ENCODE measurements around the gene ANKS1B. TPM values are rescaled to one million over a fixed set of nuclear protein-coding genes. Genes with fewer than 3 reads are reported as not detected.
A peak's percentile ranks its signal among the peaks of the same experiment; 100 is the strongest.

ANKS1B gene
- total and polyA plus RNA-seq, 5 donors = 0.43 to 7.4 (median 3.3) TPM

DNA sequence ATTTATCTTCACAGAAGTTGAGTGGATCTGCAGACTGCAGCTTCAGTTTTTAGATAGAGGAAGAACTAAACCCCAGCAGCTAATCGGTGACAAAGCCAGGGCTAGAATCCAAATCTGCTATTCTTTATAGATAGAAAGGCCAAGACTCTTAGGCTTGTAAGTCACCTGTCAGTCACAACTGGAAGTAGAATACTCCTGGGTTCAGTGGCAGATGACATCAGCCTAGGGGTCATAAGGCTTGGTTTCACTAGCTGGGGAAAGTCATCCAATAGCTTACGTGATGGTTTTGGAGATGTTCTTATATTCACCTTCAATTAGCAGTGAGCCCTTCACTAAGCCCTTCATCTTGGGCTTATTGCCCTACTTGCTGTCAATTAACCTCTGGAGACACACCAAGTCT is 1246.2 kb downstream of the ANKS1B start:
- H3K4me1 ChIP-seq (ENCODE audit: control insufficient read depth, insufficient read depth, low read length) = no peaks in the 10 kb centered on the region
- no peaks in the 10 kb centered on the region for H3K9me3 ChIP-seq (ENCODE audit: control insufficient read depth, low read length)
- H3K4me3 ChIP-seq (ENCODE audit: low read length) = no peak overlapping the region
- intact Hi-C loops (cut with DNase I) = no loop called here
- WGBS = 68% methylated on average over 2 of the region's 2 CpGs
- no peak for DNase-seq
- no peaks in the 10 kb centered on the region for H3K27me3 ChIP-seq (ENCODE audit: control insufficient read depth, insufficient read depth)
- H3K27ac ChIP-seq (ENCODE audit: low read length) = no peak overlapping the region
- ATAC-seq = no peak

DNA sequence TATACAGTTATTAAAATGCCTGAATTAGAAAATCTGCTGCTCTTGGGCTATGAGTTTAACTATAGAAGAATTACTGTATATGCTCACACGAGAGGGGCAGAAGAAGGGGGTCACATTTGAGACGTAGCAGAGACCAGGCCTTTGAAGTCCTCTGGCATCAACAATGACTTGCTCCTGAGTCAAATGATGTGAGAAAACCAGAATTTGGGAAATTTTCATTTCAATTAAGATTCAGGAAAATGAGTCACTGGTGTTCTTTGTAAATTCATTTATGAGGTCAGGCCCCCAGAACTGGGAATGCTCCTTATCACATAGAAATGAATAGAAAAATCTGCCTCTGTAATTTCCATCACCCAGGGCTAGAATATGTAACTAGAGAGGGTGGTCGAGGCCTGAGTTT is 1246.7 kb downstream of the ANKS1B start:
- no peaks in the 10 kb centered on the region for H3K27me3 ChIP-seq (ENCODE audit: control insufficient read depth, insufficient read depth)
- H3K4me1 ChIP-seq (ENCODE audit: control insufficient read depth, insufficient read depth, low read length) = no peaks in the 10 kb centered on the region
- DNase-seq (no peak), ATAC-seq (no peak)
- H3K4me3 ChIP-seq (ENCODE audit: low read length) = no peak overlapping the region
- intact Hi-C loops (cut with DNase I) = no loop called here
- H3K27ac ChIP-seq (ENCODE audit: low read length) = no peak overlapping the region
- no peaks in the 10 kb centered on the region for H3K9me3 ChIP-seq (ENCODE audit: control insufficient read depth, low read length)
- whole genome bisulfite sequencing = 75% methylated on average over 3 of the region's 3 CpGs

DNA sequence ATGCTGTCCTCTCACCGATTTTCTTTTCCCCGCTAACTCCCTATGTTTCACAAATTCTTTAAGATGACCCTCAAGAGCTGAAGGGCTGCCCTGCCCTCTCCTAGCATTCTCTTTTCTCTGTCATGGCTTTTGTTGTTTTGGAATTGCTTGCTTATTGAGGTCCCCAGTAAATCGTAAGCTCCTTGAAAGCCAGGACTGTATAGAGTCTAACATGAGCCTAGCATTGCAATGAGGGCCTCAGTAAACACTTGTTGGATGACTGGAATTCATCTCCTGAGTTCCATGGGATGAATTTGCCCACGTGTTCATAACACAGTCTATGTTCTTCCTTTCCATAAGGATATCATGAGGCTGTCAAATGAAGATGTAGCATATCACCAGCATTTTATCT is 1247.4 kb downstream of the ANKS1B start:
- Histone ChIP-seq H3K27me3 (ENCODE audit: control insufficient read depth, insufficient read depth) (no peaks in the 10 kb centered on the region), H3K9me3 (ENCODE audit: control insufficient read depth, low read length) (no peaks in the 10 kb centered on the region), H3K27ac (ENCODE audit: low read length) (no peak overlapping the region), H3K4me3 (ENCODE audit: low read length) (no peak overlapping the region), H3K4me1 (ENCODE audit: control insufficient read depth, insufficient read depth, low read length) (no peaks in the 10 kb centered on the region)
- ATAC-seq = no peak
- WGBS = 80% methylated on average over 4 of the region's 4 CpGs
- intact Hi-C loops (cut with DNase I) = no loop called here
- no peak for DNase-seq

- no peaks in the 10 kb centered on the region for H3K27me3 ChIP-seq (ENCODE audit: control insufficient read depth, insufficient read depth)
- H3K4me1 ChIP-seq (ENCODE audit: control insufficient read depth, insufficient read depth, low read length) = no peaks in the 10 kb centered on the region
- DNase-seq = no peak
- no peak for ATAC-seq
- H3K4me3 ChIP-seq (ENCODE audit: low read length) = no peak overlapping the region
- intact Hi-C loops (cut with DNase I) = no loop called here
- H3K9me3 ChIP-seq (ENCODE audit: control insufficient read depth, low read length) = no peaks in the 10 kb centered on the region
- WGBS = 81% methylated on average over 10 of the region's 10 CpGs
- H3K27ac ChIP-seq (ENCODE audit: low read length) = no peak overlapping the region
Measured at GRCh38 chr12:98736352-98737321, 1248.1 kb downstream of the ANKS1B start.

- intact Hi-C loops (cut with DNase I) = no loop called here
- WGBS = 94% methylated on average over 6 of the region's 6 CpGs
- H3K27ac ChIP-seq (ENCODE audit: low read length) = no peak overlapping the region
- no peaks in the 10 kb centered on the region for H3K4me1 ChIP-seq (ENCODE audit: control insufficient read depth, insufficient read depth, low read length)
- no peaks in the 10 kb centered on the region for H3K9me3 ChIP-seq (ENCODE audit: control insufficient read depth, low read length)
- ATAC-seq = no peak
- no peak overlapping the region for H3K4me3 ChIP-seq (ENCODE audit: low read length)
- no peaks in the 10 kb centered on the region for H3K27me3 ChIP-seq (ENCODE audit: control insufficient read depth, insufficient read depth)
- no peak for DNase-seq
Measured at GRCh38 chr12:98735821-98736220, 1248.9 kb downstream of the ANKS1B start.

- Histone ChIP-seq H3K27me3 (ENCODE audit: control insufficient read depth, insufficient read depth) (no peaks in the 10 kb centered on the region), H3K4me3 (ENCODE audit: low read length) (no peak overlapping the region), H3K27ac (ENCODE audit: low read length) (no peak overlapping the region), H3K4me1 (ENCODE audit: control insufficient read depth, insufficient read depth, low read length) (no peaks in the 10 kb centered on the region), H3K9me3 (ENCODE audit: control insufficient read depth, low read length) (no peaks in the 10 kb centered on the region)
- intact Hi-C loops (cut with DNase I) = no loop called here
- ATAC-seq (no peak), DNase-seq (no peak)
Measured at GRCh38 chr12:98733667-98734350, 1250.9 kb downstream of the ANKS1B start.

DNA sequence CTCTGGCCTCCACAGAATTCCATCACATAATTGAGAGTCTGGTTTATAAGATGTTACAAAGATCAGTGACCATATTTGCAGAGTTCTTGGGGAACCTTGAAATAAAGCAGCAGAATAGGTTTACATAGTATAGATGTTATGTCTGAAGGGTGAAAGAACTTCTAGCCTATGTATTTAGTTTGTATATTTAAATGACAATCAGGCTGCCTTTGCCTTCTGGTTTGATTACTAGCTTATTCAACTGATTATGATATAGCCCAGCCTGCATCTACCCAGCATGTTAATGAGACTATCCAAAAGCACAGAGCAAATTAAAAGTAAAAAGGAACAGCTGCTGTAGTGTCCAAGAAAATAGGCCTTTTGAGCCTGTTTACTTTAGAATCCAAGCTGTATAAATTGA is 1254.3 kb downstream of the ANKS1B start:
- Histone ChIP-seq H3K4me3 (ENCODE audit: low read length) (no peak overlapping the region), H3K4me1 (ENCODE audit: control insufficient read depth, insufficient read depth, low read length) (no peaks in the 10 kb centered on the region), H3K27ac (ENCODE audit: low read length) (no peak overlapping the region), H3K27me3 (ENCODE audit: control insufficient read depth, insufficient read depth) (no peaks in the 10 kb centered on the region), H3K9me3 (ENCODE audit: control insufficient read depth, low read length) (no peaks in the 10 kb centered on the region)
- DNase-seq = no peak
- ATAC-seq = no peak
- intact Hi-C loops (cut with DNase I) = no loop called here

DNA sequence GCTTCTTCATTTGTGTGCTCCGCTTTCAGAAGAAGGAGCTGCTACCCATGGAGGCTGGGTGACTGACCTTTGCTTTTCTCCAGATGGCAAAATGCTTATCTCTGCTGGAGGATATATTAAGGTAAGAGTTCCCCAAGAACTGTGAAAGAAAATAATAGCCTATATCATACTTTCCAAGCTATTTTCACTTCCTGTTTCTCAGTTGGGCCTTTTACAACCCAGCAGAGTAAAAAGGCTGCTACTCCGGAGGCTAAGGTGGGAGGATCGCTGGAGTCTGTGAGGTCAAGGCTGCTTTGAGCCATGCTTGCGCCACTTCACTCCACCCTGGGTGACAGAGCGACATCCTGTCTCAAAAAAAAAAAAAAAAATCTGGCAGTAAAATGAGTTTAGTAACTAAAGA is 1257.5 kb downstream of the ANKS1B start:
- H3K4me3 ChIP-seq (ENCODE audit: low read length) = no peak overlapping the region
- DNase-seq = no peak
- no peaks in the 10 kb centered on the region for H3K4me1 ChIP-seq (ENCODE audit: control insufficient read depth, insufficient read depth, low read length)
- intact Hi-C loops (cut with DNase I) = no loop called here
- H3K27ac ChIP-seq (ENCODE audit: low read length) = no peak overlapping the region
- H3K9me3 ChIP-seq (ENCODE audit: control insufficient read depth, low read length) = no peaks in the 10 kb centered on the region
- no peaks in the 10 kb centered on the region for H3K27me3 ChIP-seq (ENCODE audit: control insufficient read depth, insufficient read depth)
- WGBS = 93% methylated on average over 5 of the region's 5 CpGs
- ATAC-seq = no peak

- WGBS = 62% methylated on average over 5 of the region's 5 CpGs
- no peaks in the 10 kb centered on the region for H3K4me1 ChIP-seq (ENCODE audit: control insufficient read depth, insufficient read depth, low read length)
- peak; percentile 62 to 65 for ATAC-seq
- DNase-seq = peak in 2 of 3 donors; percentile 51 to 62
- no peaks in the 10 kb centered on the region for H3K27me3 ChIP-seq (ENCODE audit: control insufficient read depth, insufficient read depth)
- H3K4me3 ChIP-seq (ENCODE audit: low read length) = no peak overlapping the region
- H3K27ac ChIP-seq (ENCODE audit: low read length) = no peak overlapping the region
- no peaks in the 10 kb centered on the region for H3K9me3 ChIP-seq (ENCODE audit: control insufficient read depth, low read length)
- intact Hi-C loops (cut with DNase I) = no loop called here
Measured at GRCh38 chr12:98725476-98726247, 1259.1 kb downstream of the ANKS1B start.

DNA sequence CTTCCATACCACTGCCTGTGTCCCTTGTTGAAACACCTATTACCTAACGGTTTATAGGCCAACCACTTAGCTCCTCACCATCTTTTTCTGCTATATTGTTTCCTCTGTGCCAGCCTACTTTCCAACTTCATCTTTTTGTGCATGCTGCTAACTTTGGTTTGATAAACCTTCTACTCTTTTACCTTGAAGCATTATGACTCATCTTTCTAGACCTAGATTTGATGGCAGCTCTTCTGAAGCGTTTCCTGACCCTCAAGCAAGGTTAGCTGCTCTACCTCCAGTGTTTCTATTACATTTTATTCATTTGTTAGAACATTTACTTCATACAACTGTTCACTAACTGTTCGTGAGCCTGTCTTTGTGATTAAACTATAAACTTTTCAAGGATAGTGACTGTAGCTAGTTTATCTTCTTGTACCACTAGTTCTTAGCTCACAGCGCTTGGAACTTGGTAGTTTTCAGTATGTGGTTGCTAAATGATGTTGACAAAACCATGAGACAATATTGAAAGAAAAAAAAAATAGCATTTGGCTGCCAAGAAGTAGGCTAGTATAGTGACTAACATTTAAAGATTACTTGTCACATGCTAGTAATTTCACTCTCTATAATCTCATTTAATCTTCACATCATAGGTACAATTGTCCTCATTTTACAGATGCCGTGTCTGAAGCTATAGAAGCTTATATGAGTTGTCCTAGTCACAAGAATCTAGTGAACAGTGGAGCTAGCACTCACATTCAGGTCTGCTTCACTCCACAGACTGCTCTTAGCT is 1260.2 kb downstream of the ANKS1B start:
- Histone ChIP-seq H3K4me3 (ENCODE audit: low read length) (no peak overlapping the region), H3K27ac (ENCODE audit: low read length) (no peak overlapping the region), H3K4me1 (ENCODE audit: control insufficient read depth, insufficient read depth, low read length) (no peaks in the 10 kb centered on the region), H3K9me3 (ENCODE audit: control insufficient read depth, low read length) (no peaks in the 10 kb centered on the region), H3K27me3 (ENCODE audit: control insufficient read depth, insufficient read depth) (no peaks in the 10 kb centered on the region)
- no peak for ATAC-seq
- WGBS = 91% methylated on average over 5 of the region's 5 CpGs
- DNase-seq = no peak
- intact Hi-C loops (cut with DNase I) = no loop called here

Measured in right cardiac atrium (tissue), 5 donors.